GM18861 (cell line): Measurements from ENCODE around the gene FRK.
A peak's percentile ranks its signal among the peaks of the same experiment; 100 is the strongest.
"Not testable (repeated sequence)": the region's sequence is repeated elsewhere in the genome, so short reads cannot be mapped to it uniquely, and the experiment has no call there.

ENCODE experiments used
- ATAC-seq: cut with Tn5 transposase; IDR thresholded peaks from one replicate; pipeline ENCODE4 v1.9.1; 2021; ENCODE audit not compliant: unreplicated experiment

Gene FRK, protein sequence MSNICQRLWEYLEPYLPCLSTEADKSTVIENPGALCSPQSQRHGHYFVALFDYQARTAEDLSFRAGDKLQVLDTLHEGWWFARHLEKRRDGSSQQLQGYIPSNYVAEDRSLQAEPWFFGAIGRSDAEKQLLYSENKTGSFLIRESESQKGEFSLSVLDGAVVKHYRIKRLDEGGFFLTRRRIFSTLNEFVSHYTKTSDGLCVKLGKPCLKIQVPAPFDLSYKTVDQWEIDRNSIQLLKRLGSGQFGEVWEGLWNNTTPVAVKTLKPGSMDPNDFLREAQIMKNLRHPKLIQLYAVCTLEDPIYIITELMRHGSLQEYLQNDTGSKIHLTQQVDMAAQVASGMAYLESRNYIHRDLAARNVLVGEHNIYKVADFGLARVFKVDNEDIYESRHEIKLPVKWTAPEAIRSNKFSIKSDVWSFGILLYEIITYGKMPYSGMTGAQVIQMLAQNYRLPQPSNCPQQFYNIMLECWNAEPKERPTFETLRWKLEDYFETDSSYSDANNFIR

DNA sequence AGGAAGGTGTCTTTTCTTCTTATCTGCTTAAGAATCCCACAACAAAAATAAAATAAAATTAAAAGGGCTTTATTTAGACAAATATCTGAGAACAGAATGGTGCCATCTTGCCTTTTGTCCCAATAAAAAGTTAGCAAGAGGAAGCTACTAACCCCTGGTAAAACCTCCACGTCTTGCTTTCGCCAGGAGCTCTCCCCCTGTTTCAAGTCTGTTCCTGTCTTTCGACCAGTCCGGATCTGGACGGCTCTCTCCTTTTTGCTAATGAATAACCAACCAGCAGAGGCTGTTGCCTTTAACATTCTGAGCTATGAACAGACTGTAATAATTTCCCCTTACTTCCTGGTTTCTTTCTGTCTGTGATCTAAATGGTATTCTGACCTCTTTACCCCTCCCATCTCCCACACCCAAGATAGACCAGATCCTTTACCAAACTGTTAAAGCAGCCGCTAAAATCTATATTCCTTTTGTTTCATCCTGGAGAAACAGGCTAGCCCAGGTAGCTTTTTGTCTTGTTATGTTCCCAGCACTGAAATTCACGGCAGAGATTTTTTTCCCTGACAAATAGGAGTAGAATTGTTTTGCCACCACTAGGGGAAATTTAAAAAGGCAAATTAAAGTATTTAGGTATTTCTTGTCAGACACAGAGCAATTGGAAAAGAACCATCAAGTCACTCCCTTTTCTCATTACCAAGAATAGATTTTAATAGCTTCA is at the start of gene FRK:
FRK (minus strand) TSS at position 320 of the 712 bp plus-strand sequence. CDS start 580 bp downstream, outside the sequence.
- no peak for ATAC-seq

DNA sequence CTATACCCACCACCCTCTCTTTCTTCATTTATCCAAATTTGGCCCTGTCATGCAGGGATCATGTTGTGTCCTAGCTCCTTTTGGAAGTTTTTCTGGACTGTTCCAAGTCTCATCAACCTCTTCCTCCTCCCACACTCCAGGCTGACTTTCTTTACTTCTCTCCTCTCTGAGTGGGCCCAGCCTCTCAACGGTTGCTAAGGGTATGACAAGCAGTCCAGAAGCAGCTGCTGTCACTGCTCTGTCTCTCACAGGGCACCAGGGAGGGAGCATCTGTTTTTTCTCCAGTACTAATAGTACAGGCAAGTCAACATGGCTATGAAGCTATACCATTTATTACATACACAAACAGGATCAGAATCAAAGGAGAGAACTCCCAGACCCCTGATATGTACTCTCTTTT is 48.1 kb upstream of the FRK start:
- ATAC-seq, result no peak

DNA sequence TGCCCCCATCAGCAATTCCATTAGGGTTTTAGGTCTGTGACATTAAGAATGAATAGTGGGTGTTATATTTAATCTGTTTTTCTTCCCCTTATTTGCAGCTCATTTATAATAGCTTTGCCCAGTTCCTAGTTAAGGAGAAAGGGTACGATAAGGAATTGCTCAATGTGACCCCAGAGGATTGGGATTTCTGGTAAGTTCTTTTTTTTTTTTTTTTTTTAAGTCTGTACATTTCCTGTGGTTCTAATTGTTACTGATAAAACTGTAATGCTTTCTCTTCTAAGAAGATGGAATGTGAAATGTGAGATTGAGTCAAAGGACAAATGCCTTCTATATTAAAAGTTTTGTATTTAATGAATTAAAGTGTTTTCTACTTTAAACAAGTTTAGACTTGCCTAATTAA is 45.5 kb upstream of the FRK start:
- ATAC-seq, result no peak

GRCh38 chr6:116105247-116105646 is 44.6 kb upstream of the FRK start:
- ATAC-seq, result no peak

- no peak for ATAC-seq
These were observed 43.9 kb upstream of the FRK start for GRCh38 chr6:116104636-116105035.

- ATAC-seq, result no peak
These were observed 42.2 kb upstream of the FRK start for GRCh38 chr6:116102873-116103272.

DNA sequence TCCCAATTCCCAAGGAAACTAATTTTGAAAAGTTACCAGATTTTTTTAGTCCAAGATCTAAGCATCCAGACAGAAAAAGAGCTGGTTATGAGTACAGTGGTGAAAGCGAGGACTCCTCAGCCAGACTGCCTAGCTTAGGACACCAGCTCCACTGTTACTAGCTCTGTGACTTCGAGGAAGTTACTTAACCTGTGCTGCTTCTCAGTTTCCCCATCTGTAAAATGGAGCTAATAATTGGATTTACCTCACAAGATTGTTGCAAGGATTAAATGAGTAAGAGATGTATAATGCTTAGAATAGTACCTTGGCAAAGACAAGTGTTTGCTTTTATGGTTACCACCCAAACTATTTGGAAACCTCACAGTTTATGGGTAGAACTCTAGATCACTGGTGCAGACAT is 41.1 kb upstream of the FRK start:
- no peak for ATAC-seq

DNA sequence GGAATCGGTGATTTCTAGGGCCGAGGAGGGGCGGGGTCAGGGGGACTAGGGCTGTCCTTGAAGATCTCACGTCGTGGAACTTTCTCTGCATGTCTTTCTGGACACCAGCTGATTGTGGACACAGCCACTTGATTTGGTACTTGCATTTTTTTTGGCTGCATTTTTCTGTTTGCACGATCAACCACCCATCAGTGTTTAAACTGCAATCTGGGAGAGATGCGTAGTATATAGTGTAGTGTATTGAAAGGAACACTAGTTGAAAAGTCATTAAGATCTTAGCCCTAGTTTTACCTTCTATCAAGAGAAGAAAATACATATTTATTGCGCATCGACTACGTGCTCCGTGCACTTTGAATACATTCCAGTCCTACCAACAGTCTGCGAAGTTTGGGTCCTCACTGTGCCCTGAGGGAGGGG is 40.6 kb upstream of the FRK start:
- no peak for ATAC-seq

GRCh38 chr6:116100419-116101301 is 40.0 kb upstream of the FRK start, which contains the start of gene NT5DC1:
Gene NT5DC1 (plus strand): TSS chr6:116100853. CDS start chr6:116100931, 78 bp downstream.
- ATAC-seq, result peak; percentile 77

DNA sequence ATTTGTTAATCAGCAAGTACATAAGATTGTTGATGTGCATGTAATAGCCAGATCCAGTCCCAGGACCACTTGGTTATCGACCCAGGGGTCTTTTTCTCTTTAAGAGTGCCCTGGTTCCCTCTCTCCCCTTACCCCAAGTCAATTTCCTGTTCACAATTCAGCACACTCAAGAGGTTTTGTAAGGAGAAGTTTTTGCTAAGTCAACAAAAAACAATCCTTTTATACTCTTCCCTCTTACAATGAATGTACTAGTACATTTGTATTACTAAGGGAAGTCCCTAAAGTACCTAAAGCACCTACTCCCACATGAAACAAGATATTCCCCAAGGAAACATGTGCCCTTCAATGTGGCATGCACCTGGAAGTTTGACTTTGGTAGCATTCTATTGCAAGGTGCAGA is 38.3 kb upstream of the FRK start:
- no peak for ATAC-seq

DNA sequence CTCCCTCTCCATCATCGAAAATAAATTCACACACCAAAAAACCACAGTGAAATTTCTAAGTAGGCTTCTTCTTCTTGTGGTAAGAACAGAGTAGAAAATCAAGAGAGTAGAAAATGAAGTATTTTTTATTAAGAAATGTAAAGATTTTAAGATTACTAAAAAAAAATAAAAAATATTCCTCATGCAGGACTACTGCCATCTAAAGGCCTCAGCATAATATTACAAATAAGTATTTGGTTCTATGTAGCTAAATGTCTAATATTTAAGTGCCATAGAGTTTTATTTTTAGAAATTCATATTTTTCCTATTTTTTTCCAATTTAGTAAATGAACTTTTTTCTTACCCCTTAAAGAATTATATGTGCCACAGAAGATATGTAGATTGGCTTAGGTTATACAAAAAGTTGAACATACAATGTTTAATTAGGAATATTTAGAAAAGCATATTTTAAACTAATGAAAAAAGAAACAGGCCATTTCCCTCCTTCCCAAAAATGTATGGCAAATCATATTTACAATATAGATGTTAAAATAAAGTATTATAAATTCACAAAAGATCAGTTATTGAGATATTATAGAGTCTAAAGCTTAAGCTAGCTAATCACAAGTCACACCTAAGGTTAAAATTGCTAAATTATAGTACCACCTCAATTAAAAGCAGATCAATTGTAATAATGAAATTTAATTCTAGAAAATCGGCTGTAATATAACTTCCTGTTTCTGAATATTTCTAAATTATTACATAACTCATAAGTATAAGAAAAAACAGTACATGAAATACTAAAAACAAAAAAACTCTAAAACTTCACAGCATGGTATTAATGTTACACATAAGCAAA is 36.5 kb upstream of the FRK start:
- ATAC-seq, result no peak

GRCh38 chr6:116096048-116096759 is 35.5 kb upstream of the FRK start:
- not testable (repeated sequence) for ATAC-seq

DNA sequence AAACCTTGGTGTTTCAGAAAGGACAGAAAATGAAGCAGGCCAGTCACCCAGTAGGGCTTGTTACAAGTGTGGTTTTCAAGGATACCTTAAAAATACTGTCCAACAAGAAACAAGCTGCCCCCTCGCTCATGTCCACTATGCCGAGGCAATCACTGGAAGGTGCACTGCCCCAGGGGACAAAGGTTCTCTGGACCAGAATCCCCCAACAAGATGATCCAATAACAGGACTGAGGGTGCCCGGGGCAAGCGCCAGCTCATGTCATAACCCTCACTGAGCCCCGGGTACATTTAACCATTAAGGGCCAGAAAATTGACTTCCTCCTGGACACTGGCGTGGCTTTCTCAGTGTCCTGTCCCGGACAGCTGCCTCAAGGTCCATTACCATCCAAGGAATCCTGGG is 33.4 kb upstream of the FRK start:
- no peak for ATAC-seq

DNA sequence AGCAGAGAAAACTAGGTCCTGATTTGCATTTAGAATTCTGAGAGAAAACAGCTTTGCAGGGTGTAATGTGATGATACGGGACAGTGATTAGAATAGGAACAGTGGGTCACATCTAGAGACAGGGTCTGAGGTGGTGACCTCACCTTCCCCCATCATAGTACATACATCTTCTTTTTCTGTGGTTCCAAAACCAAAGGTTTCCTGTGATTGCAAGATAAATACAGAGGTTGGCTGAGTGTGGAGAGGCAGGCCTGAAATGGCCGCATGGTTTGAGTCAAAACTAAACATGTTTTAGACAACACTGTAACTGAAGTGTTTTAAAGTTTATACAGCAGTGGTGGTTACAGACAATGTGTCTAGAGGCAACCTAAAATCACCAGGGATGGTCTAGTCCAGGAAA is 29.6 kb upstream of the FRK start:
- ATAC-seq, result peak; percentile 74

GRCh38 chr6:116088946-116089345 is 28.3 kb upstream of the FRK start:
- no peak for ATAC-seq

GRCh38 chr6:116087437-116088027 is 26.8 kb upstream of the FRK start:
- peak; percentile 91 for ATAC-seq

DNA sequence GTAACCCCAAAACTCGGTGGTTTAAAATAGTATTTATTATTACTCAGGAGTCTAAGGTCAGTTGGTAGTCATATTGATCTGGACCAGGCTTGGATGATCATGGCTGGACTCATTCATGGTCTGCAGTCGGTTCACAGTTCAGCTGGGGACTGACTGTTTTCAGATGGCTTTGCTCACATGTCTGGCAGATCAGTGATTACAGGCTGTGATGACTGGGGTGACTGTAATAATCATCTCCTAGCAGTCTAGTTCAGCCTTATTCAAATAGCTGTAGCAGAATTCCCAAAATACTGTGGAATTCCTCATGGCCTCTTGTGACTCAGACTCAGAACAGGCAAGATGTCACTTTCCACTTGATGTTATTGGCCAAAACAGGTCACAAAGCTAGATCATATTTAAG is 23.6 kb upstream of the FRK start:
- no peak for ATAC-seq

GRCh38 chr6:116083052-116083451 is 22.4 kb upstream of the FRK start:
- ATAC-seq, result no peak

DNA sequence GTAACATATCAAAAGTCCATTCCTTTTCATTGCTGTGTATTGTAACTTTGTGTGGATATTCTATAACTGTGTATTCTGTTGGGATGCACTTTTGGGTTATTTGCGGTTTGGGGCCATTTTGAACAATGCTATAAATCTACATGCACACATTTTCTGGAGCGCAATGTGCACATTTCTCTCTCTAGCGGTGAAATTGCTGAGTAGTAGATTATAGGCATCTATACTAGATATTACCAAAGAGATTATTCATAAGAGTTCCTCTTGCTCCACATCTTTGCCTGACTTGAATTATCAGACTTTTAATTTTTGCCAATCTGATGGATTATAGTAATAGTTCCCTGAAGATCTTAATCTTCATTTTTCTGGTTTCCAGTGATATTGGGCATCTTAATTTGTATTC is 18.3 kb upstream of the FRK start:
- ATAC-seq, result no peak
